ENCODE data around the gene GRM1.

GRCh38 chr6:146312608-146313007 is 283.7 kb downstream of the GRM1 start:
- no peak for TF ChIP-seq CTCF (IDR thresholded peaks at IDR 0.05)
- no peak for TF ChIP-seq POLR2A (IDR thresholded peaks at IDR 0.05)
